ENCODE measurements around the gene CACNG8.
"Not testable (repeated sequence)": the region's sequence is repeated elsewhere in the genome, so short reads cannot be mapped to it uniquely, and the experiment has no call there.

The CACNG8 gene

DNA sequence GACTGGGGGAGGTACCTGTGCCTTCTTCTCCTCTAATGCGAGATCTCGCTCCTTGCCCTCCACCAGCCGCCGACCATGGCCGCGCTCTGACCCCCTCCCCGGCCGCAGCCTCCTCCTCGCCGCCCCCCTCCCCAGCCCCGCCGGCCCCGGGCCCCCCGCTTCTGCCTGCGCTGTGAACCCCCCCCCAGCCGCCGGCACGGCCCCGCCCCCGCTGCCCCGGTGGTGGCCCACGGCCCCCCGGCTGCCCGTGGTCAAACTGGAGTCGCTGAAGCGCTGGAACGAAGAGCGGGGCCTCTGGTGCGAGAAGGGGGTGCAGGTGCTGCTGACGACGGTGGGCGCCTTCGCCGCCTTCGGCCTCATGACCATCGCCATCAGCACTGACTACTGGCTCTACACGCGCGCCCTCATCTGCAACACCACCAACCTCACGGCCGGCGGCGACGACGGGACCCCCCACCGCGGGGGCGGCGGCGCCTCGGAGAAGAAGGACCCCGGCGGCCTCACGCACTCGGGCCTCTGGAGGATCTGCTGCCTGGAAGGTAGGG is at the start of gene CACNG8:
CACNG8 (plus strand) TSS at position 51 of the 545 bp plus-strand sequence.
- DNase-seq (ENCODE audit: low spot score): no peak

DNA sequence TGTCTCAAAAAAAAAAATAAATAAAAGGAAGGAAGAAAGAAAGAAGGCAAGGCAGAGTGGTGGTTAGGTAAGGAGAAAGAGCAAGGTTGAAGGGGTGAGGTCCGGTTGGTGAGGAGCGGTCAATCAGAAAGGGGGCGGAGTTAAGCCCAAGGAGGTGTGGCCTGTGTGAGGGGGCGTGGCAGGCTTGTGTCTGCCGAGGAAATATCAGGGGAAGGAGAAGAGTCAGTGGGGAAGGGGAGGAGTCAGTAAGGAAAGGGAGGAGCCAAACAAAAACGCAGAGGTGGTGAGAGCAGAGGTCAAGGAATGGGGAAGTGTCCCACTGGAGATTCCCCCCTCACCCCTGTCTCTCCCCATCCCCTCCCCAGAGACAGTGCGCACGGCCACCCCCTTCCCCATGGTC is 47.7 kb upstream of the CACNG8 start:
- no peak for DNase-seq (ENCODE audit: low spot score)

DNA sequence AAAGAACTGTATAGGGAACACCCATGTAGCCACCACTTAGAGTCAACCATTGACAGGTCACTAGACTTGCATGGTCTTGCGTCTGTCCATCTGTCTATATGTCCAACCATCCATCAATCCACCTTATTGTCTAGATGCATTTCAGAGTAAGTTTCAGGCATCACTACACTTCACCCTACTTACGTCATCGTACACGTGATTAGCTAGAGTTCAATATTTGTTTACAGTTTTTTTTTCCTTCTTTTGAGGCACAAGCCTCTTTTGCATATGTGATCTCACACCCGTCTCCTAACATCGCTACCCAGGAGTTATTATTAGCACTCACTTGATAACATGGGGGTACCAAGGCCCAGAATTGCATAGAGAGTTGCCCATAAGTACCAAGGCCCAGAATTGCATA is 46.7 kb upstream of the CACNG8 start:
- no peak for DNase-seq (ENCODE audit: low spot score)

DNA sequence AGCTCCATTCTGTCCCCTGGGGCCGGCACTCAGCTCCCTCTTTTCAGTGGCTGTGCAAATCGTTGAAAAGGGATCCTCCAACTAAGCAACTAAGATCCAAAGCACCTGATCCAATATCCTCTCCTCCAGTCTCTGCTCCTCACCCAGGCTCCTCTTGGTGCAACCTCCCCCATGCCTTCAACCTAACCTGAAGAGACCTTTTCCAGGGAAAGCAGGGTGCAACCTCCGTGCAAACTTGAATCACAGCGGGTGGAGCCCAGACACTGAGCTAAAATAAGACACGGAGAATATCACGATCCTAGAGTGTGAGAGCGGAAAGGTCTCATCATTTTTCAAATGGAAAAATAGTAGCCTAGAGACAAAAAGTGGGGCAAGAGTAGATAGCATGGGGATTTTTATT is 45.4 kb upstream of the CACNG8 start:
- no peak for DNase-seq (ENCODE audit: low spot score)

DNA sequence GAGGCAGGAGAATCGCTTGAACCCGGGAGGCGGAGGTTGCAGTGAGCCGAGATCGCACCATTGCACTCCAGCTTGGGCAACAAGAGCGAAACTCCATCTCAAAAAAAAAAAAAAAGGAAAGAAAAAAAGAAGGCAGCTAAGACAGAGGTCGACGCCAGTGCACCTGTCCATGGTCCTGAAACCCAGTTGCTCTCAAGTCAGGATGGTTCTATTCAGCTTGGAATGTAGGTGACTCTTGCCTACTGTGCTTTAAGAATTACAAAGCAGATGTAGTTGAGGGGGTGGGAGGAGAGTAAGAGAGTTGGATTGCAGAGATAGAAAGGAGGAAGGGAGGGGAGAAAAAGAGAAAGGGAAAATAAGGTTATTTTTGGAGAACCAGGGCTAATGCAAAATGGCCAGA is 35.0 kb upstream of the CACNG8 start:
- DNase-seq (ENCODE audit: low spot score): peak; percentile 6

DNA sequence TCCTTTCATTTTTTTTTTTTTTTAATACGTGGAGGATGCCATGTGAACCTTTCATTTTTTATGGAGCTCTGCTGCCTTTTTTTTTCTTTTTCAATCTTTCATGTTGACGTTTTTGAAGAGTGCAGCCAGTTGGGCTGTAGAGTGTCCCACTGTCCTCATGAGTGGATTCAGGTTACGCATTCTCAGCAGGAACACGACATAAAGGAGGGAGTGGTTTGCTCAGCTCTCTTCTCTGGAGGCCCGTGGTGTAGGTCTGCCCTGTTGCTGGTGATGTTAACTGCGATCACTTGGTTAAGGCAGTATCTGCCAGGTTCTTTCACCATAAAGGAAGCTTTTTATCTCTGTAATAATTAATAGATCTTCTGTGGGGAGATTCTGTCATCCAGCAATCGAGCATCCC is 26.7 kb upstream of the CACNG8 start:
- no peak for DNase-seq (ENCODE audit: low spot score)

DNA sequence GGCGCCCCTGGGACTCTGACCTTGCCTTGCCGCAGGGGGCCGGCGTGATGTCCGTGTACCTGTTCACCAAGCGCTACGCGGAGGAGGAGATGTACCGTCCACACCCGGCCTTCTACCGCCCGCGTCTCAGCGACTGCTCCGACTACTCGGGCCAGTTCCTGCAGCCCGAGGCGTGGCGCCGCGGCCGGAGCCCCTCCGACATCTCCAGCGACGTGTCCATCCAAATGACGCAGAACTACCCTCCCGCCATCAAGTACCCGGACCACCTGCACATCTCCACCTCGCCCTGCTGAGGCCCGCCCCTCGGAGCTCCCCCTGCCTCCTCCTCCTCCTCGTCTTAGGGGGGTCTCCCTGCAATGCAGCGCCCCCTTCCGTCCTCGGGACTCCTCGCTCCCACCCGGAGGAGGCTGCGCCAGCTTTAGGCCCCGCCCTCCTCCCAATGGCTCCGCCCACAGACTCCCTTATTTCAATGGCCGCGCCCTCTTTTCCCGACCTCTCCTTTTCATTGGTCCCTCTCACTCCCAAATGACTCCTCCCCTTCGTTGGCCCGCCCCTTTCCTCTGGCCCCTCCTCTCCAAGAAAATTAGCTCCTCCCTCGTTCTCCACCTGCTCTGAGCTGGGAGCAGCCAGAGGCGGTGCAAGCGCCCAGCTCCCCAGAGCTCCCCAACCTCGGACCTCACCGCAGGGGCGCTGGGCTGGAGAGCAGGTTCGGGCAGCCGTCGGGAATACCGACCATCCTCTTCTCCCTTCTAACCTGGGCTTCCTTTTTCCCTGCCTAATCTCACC is 20.5 kb upstream of the CACNG8 start:
- no peak for DNase-seq (ENCODE audit: low spot score)

DNA sequence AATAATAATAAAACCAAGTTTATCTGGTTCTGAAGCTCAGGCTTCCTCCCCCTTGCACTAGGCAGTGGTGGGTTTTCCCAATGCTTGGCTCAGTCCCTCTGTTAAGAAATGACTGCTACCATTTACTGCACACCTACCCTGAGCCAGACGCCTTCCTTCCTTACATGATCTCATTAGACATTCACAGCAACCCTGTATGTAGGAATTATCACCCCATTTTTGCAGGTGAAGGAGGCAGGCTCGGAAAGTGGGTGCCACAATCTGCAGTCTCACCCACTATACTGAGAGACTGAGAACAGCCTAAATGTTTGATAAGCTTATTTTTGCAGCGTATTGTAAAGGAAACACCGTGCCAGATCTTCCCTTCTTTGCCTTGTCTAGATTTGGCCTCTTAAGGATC is 18.3 kb upstream of the CACNG8 start:
- DNase-seq (ENCODE audit: low spot score): no peak

DNA sequence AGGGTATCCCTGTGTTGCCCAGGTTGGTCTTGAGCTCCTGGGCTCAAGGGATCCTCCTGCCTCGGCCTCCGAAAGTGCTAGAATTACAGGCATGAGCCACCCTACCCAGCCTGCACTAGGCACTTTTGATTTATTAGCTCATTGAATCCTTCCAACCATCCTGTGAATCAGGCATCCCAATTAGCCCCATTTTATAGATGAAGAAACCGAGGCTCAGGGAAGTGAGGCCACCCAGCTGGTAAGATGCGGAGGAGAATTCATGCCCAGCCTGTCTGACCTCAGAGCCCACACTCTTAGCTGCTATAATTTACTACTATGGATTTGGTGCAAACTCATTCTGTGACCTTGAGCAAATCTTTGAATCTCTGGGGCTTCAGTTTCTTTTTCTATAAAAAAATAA is 17.8 kb upstream of the CACNG8 start:
- DNase-seq (ENCODE audit: low spot score): no peak

DNA sequence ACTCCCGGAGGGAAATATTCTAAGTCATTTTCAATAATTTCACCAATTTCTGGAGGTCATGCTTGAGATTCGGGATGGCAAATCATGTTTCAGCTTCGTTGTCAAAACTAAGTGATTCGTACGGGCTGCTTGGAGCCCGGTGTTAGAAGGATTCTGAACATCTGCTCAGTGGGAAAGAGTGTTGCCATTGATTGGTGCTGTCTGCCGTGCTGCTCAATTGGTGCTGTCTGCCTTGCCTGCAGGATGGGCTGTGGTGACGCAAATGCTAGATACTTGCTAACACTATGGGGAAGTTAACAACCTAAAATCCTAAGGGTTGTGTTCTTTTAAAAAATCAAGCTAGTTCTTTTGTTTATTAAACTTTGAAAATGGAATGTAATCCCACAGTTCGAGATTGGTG is 17.3 kb upstream of the CACNG8 start:
- DNase-seq (ENCODE audit: low spot score): no peak

DNA sequence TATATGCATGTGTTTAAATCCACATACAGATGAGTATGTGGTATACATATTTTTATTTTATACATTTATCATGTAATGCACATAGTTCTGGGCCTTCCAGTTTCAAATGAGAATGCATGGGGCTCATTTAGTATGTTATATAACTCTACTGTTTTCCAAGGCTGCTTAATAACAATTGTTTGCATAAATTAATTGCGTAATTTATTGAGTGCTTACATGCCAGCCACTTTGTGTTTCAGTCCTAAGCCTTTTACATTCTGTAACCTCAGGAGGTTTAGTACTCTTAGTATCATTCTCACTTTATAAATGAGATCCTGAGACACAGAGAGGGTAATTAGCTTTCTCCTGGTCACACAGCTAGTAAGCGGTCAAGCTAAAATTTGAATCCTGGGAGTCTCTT is 16.7 kb upstream of the CACNG8 start:
- no peak for DNase-seq (ENCODE audit: low spot score)

DNA sequence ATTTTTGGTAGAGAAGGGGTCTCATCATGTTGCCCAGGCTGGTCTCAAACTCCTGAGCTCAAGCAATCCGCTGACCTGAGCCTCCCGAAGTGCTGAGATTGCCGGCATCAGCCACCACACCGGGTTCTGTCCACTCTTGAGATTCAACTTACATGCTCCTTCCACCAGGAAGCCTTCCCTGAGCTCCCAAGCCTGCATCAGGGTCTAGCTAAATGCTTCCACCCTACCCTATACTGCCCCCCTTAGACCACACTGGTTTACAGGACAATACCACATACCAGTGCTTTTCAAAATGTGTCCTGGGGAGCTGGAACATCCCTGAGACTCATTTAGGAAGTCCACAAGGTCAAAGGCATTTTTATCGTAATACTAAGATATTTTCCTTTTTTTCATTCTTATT is 15.1 kb upstream of the CACNG8 start:
- DNase-seq (ENCODE audit: low spot score): no peak

DNA sequence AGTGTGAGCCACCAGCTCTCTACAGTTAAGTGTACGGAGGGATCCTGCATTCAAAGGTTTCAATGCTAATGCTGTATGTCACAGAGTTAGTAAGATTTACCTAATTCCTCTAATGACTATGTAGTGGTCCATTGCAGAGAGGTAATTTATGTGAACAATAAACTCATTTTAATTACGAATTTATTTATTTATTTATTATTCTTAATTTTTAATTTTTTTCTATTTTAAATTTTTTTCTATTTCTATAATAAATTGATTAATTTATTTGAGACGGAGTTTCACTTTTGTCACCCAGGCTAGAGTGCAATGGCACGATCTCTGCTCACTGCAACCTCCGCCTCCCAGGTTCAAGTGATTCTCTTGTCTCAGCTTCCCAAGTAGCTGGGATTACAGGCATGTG is 14.1 kb upstream of the CACNG8 start:
- not testable (repeated sequence) for DNase-seq (ENCODE audit: low spot score)

DNA sequence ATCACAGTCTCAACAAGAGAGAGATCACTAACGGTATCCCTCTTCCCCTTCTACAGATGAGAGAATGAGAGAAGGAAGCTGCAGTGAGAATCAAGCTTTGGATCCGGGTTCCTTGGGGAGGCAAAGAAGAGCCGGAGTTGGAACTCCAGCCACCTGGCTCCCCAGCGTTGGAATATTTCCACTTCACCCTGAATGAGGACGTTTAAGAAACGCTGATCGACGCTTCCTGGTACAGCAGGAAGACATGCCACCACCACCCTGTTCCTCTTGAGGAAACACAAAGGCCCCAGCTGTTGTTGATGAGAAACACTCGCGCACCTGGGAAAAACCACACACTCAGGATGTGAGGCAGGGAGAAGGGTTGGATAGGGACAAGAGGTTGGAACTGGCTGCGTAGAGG is 11.3 kb upstream of the CACNG8 start:
- no peak for DNase-seq (ENCODE audit: low spot score)

DNA sequence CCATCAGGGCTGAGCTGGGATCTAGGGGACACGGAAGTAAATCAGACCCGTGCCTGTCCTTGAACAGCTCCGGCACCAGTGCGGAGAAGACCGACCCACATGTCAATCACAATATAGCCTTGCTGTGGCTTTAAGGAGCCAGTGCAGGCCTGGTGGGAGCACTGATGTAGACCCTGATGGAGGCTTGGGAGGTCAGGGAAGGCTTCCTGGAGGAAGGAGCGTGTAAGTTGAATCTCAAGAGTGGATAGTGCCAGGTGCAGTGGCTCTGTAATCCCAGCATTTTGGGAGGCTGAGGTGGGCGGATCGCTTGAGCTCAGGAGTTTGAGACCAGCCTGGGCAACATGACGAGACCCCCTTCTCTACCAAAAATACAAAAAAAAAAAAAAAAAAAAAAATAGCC is 10.8 kb upstream of the CACNG8 start:
- DNase-seq (ENCODE audit: low spot score): no peak

DNA sequence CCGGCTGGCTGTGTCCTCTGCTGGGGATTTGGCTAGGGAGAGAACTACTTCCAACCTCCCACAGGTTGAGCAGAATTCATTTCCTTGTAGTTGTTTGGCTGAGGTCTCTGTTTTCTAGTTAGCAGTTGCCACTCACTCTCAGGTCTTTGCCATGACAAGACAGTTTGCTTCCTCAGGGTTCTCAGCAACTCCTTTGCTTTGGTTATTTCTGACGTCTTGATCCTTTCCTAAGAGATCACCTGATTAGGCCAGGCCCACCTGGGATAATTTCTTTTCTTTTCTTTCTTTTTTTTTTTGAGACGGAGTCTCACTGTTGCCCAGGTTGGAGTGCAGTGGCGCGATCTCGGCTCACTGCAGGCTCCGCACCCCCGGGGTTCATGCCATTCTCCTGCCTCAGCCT is 9.4 kb upstream of the CACNG8 start:
- no peak for DNase-seq (ENCODE audit: low spot score)

DNA sequence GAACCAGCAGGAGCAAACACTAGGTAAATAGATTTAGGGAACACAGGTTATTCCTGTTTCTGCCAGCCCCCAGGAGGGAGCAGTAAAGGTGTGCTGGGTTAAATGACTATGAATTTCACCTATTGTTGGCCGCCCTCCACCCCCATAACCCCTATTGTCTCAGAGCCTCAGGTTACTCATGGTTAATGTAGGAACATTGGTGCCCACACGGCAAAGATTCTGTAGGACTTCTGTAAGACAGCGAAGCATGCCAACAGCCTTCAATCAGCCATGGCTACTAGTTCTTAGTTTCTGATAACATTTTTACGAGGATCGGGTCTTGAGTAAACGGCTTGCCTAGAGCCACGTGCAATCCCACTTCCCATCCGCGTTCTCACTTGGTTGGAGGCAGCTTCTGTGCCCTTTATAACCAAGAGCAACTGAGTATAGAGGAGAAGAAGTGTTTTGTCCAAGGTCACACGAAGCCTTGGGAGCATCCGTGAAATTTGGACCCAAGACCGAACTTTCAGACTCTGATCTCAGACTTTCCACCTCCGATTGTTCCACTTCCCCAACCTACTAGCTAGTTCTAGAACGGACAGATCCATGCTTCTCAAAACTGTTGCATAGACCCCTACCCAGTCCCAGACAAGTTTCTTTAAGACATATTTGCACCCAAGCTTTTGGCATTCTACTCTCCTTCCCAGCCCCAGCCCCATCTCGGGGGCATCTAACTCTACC is 5.1 kb upstream of the CACNG8 start:
- no peak for DNase-seq (ENCODE audit: low spot score)

DNA sequence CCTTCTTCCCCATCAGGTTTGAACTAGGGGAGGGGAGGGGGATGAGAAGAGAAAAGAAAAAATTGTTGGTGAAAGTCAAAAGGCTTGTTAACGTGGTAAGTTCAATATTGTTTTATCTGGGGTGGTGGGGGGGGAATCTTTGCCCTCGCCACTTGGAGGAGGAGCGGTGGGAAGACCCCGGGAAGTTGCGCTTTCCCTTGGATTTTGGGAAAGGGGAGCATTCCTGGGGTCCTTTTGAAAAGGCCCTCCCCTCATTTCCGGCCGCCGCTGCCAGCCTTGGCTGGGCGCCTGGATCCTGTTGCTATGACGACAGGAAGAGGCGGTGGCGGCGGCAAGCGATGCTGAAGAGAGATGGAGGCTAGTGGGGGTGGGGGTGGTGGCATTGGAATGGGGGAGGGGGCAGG is 4.6 kb upstream of the CACNG8 start:
- no peak for DNase-seq (ENCODE audit: low spot score)

DNA sequence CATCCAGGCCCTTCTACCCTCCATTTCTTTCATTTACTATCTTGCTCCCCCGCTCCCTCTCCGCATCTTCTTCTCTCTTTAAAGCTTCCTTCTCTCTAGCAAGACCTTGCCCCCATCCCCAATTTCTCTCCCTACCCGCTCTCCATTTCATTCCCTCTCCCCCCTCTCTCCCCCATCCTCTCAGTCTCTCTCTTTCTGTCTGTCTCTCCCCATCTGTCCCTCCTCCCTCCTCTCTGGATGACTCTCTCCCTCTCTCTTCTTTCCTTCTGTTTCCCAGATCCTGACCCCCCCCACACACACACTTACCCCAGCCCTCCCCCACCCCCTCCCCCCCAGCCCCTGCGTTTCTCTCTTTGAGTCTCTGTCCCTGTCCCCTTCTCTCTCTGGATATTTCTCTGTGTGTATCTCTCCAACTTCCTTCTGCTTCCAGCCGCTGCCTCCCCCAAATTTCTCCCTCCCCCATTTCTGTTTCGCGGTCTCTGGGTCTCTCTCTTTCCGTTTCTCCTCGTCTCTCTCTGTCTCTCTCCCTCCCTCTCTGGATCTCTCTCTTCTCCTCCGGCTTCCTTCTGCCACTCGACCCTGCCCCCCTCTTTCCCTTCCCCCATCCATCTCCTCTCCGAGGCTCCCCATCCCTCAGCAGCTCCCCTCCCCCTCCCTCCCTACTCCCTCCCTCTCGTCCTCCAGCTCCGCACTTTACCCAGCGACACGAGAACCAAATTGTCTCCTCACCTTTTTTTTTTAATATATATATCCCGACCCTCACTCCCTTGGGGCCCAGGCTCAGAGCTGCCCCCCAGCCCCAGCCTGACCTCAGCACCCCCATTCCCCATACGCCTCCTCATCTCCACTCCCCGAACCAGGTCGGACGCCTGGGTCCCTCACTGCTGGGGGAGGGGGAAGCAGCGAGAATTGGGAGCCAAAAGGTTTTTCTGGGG is 3.6 kb upstream of the CACNG8 start:
- DNase-seq (ENCODE audit: low spot score): no peak

DNA sequence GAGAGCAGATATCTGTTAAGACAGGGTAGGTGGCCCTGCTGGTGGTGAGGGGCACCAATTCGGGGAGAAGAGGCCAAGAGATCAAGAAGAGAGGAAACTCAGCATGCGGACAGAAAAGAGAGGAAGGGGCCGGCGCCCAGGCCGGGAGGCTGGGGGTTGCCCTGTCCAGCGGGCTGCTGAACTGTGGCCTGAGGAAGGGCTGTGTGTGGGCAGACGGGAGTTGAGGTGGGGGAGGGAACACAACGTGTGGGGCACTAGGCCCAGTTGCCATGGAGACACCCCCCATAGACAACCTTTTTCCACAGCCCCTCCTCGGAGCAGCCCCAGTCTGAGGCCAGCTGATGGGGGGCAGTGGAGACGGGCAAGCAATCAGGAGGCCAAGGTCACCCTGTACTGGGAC is 2.5 kb upstream of the CACNG8 start:
- DNase-seq (ENCODE audit: low spot score): no peak

DNA sequence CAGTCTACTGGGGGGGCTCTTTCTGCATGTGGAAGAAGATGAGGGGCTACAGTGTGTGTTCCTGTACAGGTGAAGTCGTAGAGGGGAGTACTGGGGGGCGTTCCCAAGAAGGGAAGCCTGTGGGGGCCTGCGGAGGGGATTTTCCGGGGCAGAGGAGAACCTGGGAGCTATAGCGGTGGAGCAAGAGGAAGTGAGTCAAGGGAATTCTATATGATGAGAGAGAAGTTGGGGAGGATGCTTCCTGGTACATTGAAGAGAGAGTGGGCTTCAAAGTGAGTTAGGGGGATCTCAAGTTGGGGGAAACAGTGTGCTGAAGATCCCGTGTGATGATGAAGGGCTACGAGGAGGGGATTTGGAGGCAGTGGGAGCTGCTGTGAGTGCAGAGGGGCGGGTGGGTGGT is 1.9 kb upstream of the CACNG8 start:
- no peak for DNase-seq (ENCODE audit: low spot score)
